HG03025 (cell line): Measurements from ENCODE around the gene DNAJA3.

Experiments used
- ATAC-seq: cut with Tn5 transposase; IDR thresholded peaks from one replicate; pipeline ENCODE4 v1.9.1; 2021; ENCODE audit warnings: mild to moderate bottlenecking, moderate library complexity; ENCODE audit not compliant: unreplicated experiment, low FRiP score

The DNAJA3 gene

DNA sequence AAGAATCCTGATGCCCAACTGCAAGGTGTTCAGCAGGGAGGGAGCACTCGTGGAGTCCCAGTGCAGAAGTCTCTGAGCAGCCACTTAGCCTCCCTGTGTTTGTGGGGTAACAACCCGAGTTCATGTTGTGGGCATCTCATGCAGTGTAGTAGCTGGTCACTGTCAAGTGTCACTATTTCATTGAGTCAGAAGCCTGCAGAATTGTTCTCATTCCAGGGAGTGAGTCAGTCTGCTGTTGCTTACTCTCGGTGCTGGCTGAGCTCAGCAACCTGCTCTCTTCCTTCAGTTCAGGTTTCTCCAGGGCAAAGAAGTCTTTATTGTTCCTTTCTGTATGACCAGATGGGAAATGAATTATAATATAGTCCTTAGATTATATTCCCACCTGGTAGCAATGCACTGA is 74.6 kb downstream of the DNAJA3 start:
- no peak for ATAC-seq

DNA sequence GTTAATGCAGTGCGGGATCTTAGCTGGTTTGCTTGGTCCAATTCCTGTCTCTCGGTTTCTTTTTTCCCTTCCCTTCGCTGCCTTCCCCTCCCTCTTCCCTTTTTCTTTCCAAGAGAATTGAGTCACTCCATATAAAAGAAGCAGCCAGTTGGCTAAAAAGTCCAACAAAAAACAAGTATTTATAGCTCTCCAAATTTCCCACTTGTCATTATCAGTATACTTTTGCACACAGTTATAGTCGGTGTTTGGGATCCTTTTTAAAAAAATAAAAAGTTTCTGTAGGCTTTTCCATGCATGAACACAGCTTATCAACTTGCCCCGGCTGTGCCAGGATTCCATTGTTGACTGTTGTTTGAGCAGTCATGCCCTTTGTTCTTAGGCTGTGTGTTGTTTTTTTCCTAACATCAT is 75.4 kb downstream of the DNAJA3 start:
- no peak for ATAC-seq

DNA sequence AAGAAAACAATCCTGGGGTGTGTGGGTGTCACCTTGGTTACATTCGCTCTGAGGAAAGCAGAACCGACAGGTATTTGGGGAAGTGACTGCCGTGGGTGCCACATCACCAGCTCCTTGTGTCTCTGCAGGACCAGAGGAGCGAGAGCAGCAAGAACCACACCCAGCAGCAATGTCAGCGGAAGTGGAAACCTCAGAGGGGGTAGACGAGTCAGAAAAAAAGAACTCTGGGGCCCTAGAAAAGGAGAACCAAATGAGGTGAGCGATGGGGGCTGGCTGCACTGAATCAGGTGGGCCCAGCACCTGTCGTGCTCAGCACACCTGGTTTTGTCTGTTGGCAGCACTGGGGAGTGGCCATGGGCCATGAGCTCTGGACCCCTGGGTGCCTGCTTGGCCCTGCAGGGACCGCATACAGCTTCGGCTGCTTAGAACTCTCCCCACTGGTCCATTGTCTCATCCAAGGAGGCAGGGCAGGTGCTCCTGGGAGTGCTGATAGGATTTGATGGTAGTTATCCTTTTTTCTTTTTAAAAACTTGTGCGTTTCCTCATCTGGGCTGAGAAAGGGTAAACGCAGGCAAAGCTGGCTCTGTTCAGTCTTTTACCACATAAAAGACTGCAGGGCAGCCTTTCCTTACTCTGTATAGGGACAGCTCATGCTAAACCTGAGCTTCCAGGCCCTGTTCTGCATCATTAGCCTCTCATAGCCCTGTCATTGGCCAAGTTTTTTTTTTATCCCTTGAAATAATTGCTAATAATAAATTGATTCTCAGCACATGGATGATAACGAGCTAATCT is 79.9 kb downstream of the DNAJA3 start:
- ATAC-seq: no peak
